OCI-LY7 (cell line): Measurements from ENCODE around the gene FAIM2.

Experiments used
- EZH2phosphoT487 ChIP-seq: fragments of 200-600 bp; sonication (generic); IDR thresholded peaks from 2 replicates; pipeline ENCODE4 v1.6.1; 2018; ENCODE audit warnings: low read depth, borderline replicate concordance, mild to moderate bottlenecking, mixed run types, antibody characterized with exemption, low read length, moderate library complexity, mixed read lengths
- TF ChIP-seq, protein P1 (sequence below): fragments of 200-600 bp; sonication (generic); conservative IDR thresholded peaks from 2 replicates; pipeline ENCODE4 v1.5.1; 2014; ENCODE audit warnings: mild to moderate bottlenecking, antibody characterized with exemption, low read length, moderate library complexity, mixed read lengths

DNA sequence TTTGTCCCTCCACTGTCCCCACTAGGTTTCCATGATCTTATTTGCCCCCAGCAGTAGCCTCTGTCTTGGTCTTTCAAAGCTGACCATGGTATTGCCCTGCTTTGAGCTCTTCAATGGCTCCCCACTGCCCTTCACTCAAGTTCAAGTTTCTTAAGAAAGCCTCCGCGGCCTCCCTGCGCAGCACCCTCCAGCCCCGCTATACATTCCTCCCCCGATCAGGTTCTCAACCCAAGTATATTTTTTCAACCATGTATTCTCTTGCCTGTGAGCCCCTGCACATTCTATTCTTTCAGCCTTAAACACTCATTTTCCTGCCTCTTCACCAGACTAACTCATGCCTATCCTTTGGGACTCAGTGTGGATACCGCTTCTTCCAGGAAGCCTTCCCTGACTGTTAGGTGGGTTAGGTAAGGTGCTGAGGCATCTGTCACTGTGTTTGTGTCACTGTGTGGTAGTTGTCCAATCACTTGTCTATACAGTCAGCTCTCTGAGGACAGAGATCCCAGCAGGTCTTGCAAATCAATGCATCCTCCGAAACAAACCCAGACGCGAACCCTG is 4.3 kb downstream of the FAIM2 start:
- TF ChIP-seq, protein P1, sequence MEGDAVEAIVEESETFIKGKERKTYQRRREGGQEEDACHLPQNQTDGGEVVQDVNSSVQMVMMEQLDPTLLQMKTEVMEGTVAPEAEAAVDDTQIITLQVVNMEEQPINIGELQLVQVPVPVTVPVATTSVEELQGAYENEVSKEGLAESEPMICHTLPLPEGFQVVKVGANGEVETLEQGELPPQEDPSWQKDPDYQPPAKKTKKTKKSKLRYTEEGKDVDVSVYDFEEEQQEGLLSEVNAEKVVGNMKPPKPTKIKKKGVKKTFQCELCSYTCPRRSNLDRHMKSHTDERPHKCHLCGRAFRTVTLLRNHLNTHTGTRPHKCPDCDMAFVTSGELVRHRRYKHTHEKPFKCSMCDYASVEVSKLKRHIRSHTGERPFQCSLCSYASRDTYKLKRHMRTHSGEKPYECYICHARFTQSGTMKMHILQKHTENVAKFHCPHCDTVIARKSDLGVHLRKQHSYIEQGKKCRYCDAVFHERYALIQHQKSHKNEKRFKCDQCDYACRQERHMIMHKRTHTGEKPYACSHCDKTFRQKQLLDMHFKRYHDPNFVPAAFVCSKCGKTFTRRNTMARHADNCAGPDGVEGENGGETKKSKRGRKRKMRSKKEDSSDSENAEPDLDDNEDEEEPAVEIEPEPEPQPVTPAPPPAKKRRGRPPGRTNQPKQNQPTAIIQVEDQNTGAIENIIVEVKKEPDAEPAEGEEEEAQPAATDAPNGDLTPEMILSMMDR: no peak
- TF ChIP-seq EZH2phosphoT487: no peak
